ENCODE results near the gene CASP6.

DNA sequence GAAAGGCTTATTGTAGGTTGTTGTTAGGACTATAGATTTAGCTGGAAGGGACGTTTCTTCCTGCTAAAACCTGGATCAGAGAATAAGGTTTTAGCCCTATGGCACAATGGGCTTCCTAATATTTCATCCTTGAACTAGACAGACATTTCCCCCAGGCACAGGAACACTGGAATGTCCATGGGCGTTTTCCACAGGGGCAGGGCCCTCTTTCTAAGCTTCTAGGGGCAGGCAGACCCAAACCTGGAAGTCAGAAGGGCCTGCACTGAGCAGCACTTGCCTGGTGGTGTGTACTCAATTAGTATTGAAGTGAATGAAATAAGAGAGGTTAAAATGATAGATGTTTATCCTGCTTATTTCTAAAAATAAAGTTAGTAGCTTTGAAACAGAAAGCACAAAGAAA is 41.1 kb downstream of the CASP6 start:
- TF ChIP-seq, protein P1, sequence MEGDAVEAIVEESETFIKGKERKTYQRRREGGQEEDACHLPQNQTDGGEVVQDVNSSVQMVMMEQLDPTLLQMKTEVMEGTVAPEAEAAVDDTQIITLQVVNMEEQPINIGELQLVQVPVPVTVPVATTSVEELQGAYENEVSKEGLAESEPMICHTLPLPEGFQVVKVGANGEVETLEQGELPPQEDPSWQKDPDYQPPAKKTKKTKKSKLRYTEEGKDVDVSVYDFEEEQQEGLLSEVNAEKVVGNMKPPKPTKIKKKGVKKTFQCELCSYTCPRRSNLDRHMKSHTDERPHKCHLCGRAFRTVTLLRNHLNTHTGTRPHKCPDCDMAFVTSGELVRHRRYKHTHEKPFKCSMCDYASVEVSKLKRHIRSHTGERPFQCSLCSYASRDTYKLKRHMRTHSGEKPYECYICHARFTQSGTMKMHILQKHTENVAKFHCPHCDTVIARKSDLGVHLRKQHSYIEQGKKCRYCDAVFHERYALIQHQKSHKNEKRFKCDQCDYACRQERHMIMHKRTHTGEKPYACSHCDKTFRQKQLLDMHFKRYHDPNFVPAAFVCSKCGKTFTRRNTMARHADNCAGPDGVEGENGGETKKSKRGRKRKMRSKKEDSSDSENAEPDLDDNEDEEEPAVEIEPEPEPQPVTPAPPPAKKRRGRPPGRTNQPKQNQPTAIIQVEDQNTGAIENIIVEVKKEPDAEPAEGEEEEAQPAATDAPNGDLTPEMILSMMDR (IDR thresholded peaks at IDR 0.05; ENCODE audit: insufficient read depth, low read length, poor library complexity, severe bottlenecking), result no peak
- no peak for TF ChIP-seq EZH2phosphoT487 (conservative IDR thresholded peaks at IDR 0.05; ENCODE audit: low read length)
